ENCODE measurements around the gene RABGEF1.
A peak's percentile ranks its signal among the peaks of the same experiment; 100 is the strongest.
"Not testable (repeated sequence)": the region's sequence is repeated elsewhere in the genome, so short reads cannot be mapped to it uniquely, and the experiment has no call there.

The RABGEF1 gene

GRCh38 chr7:66778201-66778600 is 37.7 kb downstream of the RABGEF1 start:
- no peaks in the 10 kb centered on the region for H3K9me3 ChIP-seq (ENCODE audit: control insufficient read depth, insufficient read depth, low read length)
- H3K4me1 ChIP-seq (ENCODE audit: control insufficient read depth, insufficient read depth, low read length): peaks cover 5% of the 10 kb centered on the region; the same call in 1 of the 2 replicates
- no peak overlapping the region for H3K27ac ChIP-seq (ENCODE audit: low read depth, low read length)
- no peaks in the 10 kb centered on the region for H3K27me3 ChIP-seq (ENCODE audit: control insufficient read depth, insufficient read depth, low read length)
- peaks cover 68% of the 10 kb centered on the region for H3K36me3 ChIP-seq (ENCODE audit: control insufficient read depth, insufficient read depth, low read length)
- H3K4me3 ChIP-seq (ENCODE audit: low read depth, low read length): no peak overlapping the region
- H3K9ac ChIP-seq (ENCODE audit: low read depth, low read length): no peak overlapping the region

GRCh38 chr7:66779669-66780409 is 39.3 kb downstream of the RABGEF1 start:
- no peak overlapping the region; the same call in 1 of the 2 replicates for H3K4me3 ChIP-seq (ENCODE audit: low read depth, low read length)
- peaks cover 64% of the 10 kb centered on the region for H3K36me3 ChIP-seq (ENCODE audit: control insufficient read depth, insufficient read depth, low read length)
- H3K27me3 ChIP-seq (ENCODE audit: control insufficient read depth, insufficient read depth, low read length): no peaks in the 10 kb centered on the region
- no peak overlapping the region for H3K9ac ChIP-seq (ENCODE audit: low read depth, low read length)
- no peaks in the 10 kb centered on the region for H3K9me3 ChIP-seq (ENCODE audit: control insufficient read depth, insufficient read depth, low read length)
- peaks cover 5% of the 10 kb centered on the region; the same call in 1 of the 2 replicates for H3K4me1 ChIP-seq (ENCODE audit: control insufficient read depth, insufficient read depth, low read length)
- H3K27ac ChIP-seq (ENCODE audit: low read depth, low read length): peak overlapping the region; percentile 42

DNA sequence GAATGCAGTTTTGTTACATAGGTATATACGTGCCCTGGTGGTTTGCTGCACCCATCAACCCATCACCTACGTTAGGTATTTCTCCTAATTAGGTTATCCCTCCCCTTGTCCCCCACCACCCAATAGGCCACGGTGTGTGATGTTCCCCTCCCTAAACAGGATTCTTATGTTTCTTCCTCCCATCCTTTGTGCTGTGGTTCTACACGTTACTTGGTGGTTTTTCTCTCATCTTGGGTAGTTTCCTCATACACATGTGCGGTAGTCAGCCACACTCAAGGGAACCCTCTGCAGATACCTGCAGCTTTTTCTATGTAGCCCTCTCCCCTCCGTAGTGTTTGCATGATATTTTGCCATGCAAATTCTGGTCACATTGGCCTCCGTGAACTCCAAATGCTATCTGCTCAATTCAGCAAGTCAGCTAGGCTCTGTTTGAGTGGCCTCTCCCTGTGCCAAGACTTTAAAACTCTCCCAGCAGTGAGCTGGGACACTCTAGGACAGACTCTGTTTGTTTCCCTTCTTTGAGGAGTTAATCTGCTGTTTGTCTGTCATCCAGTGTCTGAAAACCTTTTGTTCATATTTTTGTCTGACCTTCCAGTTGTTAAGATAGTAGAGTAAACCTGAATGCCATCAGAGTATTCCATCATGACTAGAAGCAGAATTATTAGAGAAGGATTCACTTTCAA is 41.0 kb downstream of the RABGEF1 start:
- no peak overlapping the region for H3K9ac ChIP-seq (ENCODE audit: low read depth, low read length)
- H3K4me1 ChIP-seq (ENCODE audit: control insufficient read depth, insufficient read depth, low read length): peaks cover 5% of the 10 kb centered on the region; the same call in 1 of the 2 replicates
- H3K9me3 ChIP-seq (ENCODE audit: control insufficient read depth, insufficient read depth, low read length): no peaks in the 10 kb centered on the region
- no peak overlapping the region for H3K4me3 ChIP-seq (ENCODE audit: low read depth, low read length)
- no peak overlapping the region for H3K27ac ChIP-seq (ENCODE audit: low read depth, low read length)
- H3K27me3 ChIP-seq (ENCODE audit: control insufficient read depth, insufficient read depth, low read length): no peaks in the 10 kb centered on the region
- peaks cover 58% of the 10 kb centered on the region for H3K36me3 ChIP-seq (ENCODE audit: control insufficient read depth, insufficient read depth, low read length)

GRCh38 chr7:66782875-66783274 is 42.3 kb downstream of the RABGEF1 start:
- not testable (repeated sequence) for H3K9me3 ChIP-seq (ENCODE audit: control insufficient read depth, insufficient read depth, low read length); H3K27ac ChIP-seq (ENCODE audit: low read depth, low read length); H3K4me3 ChIP-seq (ENCODE audit: low read depth, low read length); H3K4me1 ChIP-seq (ENCODE audit: control insufficient read depth, insufficient read depth, low read length); H3K27me3 ChIP-seq (ENCODE audit: control insufficient read depth, insufficient read depth, low read length); H3K9ac ChIP-seq (ENCODE audit: low read depth, low read length)
- H3K36me3 ChIP-seq (ENCODE audit: control insufficient read depth, insufficient read depth, low read length): peaks cover 64% of the 10 kb centered on the region

GRCh38 chr7:66783887-66784595 is 43.5 kb downstream of the RABGEF1 start:
- H3K4me1 ChIP-seq (ENCODE audit: control insufficient read depth, insufficient read depth, low read length); H3K27me3 ChIP-seq (ENCODE audit: control insufficient read depth, insufficient read depth, low read length): not testable (repeated sequence)
- H3K36me3 ChIP-seq (ENCODE audit: control insufficient read depth, insufficient read depth, low read length): peaks cover 58% of the 10 kb centered on the region

DNA sequence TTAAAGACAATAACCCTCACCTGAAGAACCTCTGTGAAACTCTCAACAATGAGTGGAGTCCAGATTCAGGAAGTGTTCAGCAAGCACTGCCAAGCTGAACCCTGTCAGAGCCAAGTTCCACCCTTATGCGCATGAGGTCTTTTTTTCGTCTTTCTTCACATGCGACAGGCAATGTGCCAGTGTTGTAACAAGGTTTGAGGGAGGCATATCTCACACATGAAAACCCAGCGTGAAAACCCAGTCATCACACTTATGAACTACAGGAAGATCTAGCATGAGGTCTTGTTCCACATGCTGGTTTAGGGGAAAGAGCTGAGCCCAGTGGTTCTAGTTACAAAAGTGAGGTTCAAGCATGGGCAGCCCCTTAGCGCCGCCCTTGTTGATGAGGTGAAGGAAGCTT is 49.7 kb downstream of the RABGEF1 start:
- H3K36me3 ChIP-seq (ENCODE audit: control insufficient read depth, insufficient read depth, low read length): peaks cover 49% of the 10 kb centered on the region
- H3K27ac ChIP-seq (ENCODE audit: low read depth, low read length): no peak overlapping the region

More at GRCh38 chr7:66783887-66784595, 43.5 kb downstream of the RABGEF1 start:
- not testable (repeated sequence) for H3K9ac ChIP-seq (ENCODE audit: low read depth, low read length); H3K4me3 ChIP-seq (ENCODE audit: low read depth, low read length); H3K9me3 ChIP-seq (ENCODE audit: control insufficient read depth, insufficient read depth, low read length); H3K27ac ChIP-seq (ENCODE audit: low read depth, low read length)

GRCh38 chr7:66790725-66791124 is 50.2 kb downstream of the RABGEF1 start:
- Histone ChIP-seq H3K4me1 (ENCODE audit: control insufficient read depth, insufficient read depth, low read length) (no peaks in the 10 kb centered on the region), H3K9me3 (ENCODE audit: control insufficient read depth, insufficient read depth, low read length) (no peaks in the 10 kb centered on the region), H3K4me3 (ENCODE audit: low read depth, low read length) (no peak overlapping the region), H3K27me3 (ENCODE audit: control insufficient read depth, insufficient read depth, low read length) (no peaks in the 10 kb centered on the region), H3K9ac (ENCODE audit: low read depth, low read length) (no peak overlapping the region), H3K36me3 (ENCODE audit: control insufficient read depth, insufficient read depth, low read length) (peaks cover 52% of the 10 kb centered on the region), H3K27ac (ENCODE audit: low read depth, low read length) (no peak overlapping the region)

More for the DNA sequence above, 49.7 kb downstream of the RABGEF1 start:
- Histone ChIP-seq H3K9me3 (ENCODE audit: control insufficient read depth, insufficient read depth, low read length) (no peaks in the 10 kb centered on the region), H3K9ac (ENCODE audit: low read depth, low read length) (no peak overlapping the region), H3K4me3 (ENCODE audit: low read depth, low read length) (no peak overlapping the region), H3K27me3 (ENCODE audit: control insufficient read depth, insufficient read depth, low read length) (no peaks in the 10 kb centered on the region), H3K4me1 (ENCODE audit: control insufficient read depth, insufficient read depth, low read length) (no peaks in the 10 kb centered on the region)

- no peak overlapping the region for H3K4me3 ChIP-seq (ENCODE audit: low read depth, low read length)
- no peaks in the 10 kb centered on the region for H3K4me1 ChIP-seq (ENCODE audit: control insufficient read depth, insufficient read depth, low read length)
- H3K27me3 ChIP-seq (ENCODE audit: control insufficient read depth, insufficient read depth, low read length): no peaks in the 10 kb centered on the region
- no peak overlapping the region for H3K9ac ChIP-seq (ENCODE audit: low read depth, low read length)
- no peak overlapping the region for H3K27ac ChIP-seq (ENCODE audit: low read depth, low read length)
- H3K9me3 ChIP-seq (ENCODE audit: control insufficient read depth, insufficient read depth, low read length): no peaks in the 10 kb centered on the region
- peaks cover 87% of the 10 kb centered on the region for H3K36me3 ChIP-seq (ENCODE audit: control insufficient read depth, insufficient read depth, low read length)
Measured at GRCh38 chr7:66800591-66800990, 60.1 kb downstream of the RABGEF1 start.

- Histone ChIP-seq H3K4me3 (ENCODE audit: low read depth, low read length) (no peak overlapping the region), H3K9ac (ENCODE audit: low read depth, low read length) (no peak overlapping the region), H3K4me1 (ENCODE audit: control insufficient read depth, insufficient read depth, low read length) (no peaks in the 10 kb centered on the region), H3K27me3 (ENCODE audit: control insufficient read depth, insufficient read depth, low read length) (no peaks in the 10 kb centered on the region), H3K9me3 (ENCODE audit: control insufficient read depth, insufficient read depth, low read length) (no peaks in the 10 kb centered on the region), H3K36me3 (ENCODE audit: control insufficient read depth, insufficient read depth, low read length) (peaks cover 85% of the 10 kb centered on the region), H3K27ac (ENCODE audit: low read depth, low read length) (no peak overlapping the region)
Measured at GRCh38 chr7:66804001-66804400, 63.5 kb downstream of the RABGEF1 start.

GRCh38 chr7:66807736-66808135 is 67.2 kb downstream of the RABGEF1 start:
- no peak overlapping the region for H3K27ac ChIP-seq (ENCODE audit: low read depth, low read length)
- H3K4me3 ChIP-seq (ENCODE audit: low read depth, low read length): no peak overlapping the region
- no peak overlapping the region for H3K9ac ChIP-seq (ENCODE audit: low read depth, low read length)
- no peaks in the 10 kb centered on the region for H3K9me3 ChIP-seq (ENCODE audit: control insufficient read depth, insufficient read depth, low read length)
- H3K36me3 ChIP-seq (ENCODE audit: control insufficient read depth, insufficient read depth, low read length): peaks cover 79% of the 10 kb centered on the region
- H3K4me1 ChIP-seq (ENCODE audit: control insufficient read depth, insufficient read depth, low read length): no peaks in the 10 kb centered on the region
- H3K27me3 ChIP-seq (ENCODE audit: control insufficient read depth, insufficient read depth, low read length): no peaks in the 10 kb centered on the region

DNA sequence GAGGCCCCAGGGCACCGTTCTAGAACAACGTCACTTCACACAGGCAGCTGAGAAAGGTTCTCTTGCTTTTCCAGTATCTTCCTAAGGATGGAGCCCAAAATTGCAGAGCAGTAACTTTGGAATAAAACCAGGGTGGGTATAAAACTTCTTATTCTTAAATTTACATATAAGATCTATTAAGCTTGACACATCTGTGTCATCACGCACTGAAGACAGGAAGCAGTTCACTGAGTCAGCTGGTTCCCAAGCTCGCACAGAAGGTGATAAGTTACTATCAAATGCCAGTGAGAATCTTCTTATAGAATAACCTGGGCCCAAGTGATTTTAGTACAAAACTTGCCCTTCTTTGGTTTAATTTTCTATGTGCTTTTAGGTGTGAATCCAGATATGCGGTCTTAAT is 70.2 kb downstream of the RABGEF1 start:
- no peaks in the 10 kb centered on the region for H3K27me3 ChIP-seq (ENCODE audit: control insufficient read depth, insufficient read depth, low read length)
- H3K9ac ChIP-seq (ENCODE audit: low read depth, low read length): no peak overlapping the region
- no peaks in the 10 kb centered on the region for H3K9me3 ChIP-seq (ENCODE audit: control insufficient read depth, insufficient read depth, low read length)
- H3K36me3 ChIP-seq (ENCODE audit: control insufficient read depth, insufficient read depth, low read length): peaks cover 58% of the 10 kb centered on the region
- H3K4me3 ChIP-seq (ENCODE audit: low read depth, low read length): no peak overlapping the region
- H3K27ac ChIP-seq (ENCODE audit: low read depth, low read length): no peak overlapping the region
- no peaks in the 10 kb centered on the region; the same call in 1 of the 2 replicates for H3K4me1 ChIP-seq (ENCODE audit: control insufficient read depth, insufficient read depth, low read length)
